GM21529 (cell line): Measurements from ENCODE around the gene PROSER3.

Experiments used
- ATAC-seq: cut with Tn5 transposase; IDR thresholded peaks from one replicate; pipeline ENCODE4 v1.9.1; 2021; ENCODE audit not compliant: unreplicated experiment

The PROSER3 gene

DNA sequence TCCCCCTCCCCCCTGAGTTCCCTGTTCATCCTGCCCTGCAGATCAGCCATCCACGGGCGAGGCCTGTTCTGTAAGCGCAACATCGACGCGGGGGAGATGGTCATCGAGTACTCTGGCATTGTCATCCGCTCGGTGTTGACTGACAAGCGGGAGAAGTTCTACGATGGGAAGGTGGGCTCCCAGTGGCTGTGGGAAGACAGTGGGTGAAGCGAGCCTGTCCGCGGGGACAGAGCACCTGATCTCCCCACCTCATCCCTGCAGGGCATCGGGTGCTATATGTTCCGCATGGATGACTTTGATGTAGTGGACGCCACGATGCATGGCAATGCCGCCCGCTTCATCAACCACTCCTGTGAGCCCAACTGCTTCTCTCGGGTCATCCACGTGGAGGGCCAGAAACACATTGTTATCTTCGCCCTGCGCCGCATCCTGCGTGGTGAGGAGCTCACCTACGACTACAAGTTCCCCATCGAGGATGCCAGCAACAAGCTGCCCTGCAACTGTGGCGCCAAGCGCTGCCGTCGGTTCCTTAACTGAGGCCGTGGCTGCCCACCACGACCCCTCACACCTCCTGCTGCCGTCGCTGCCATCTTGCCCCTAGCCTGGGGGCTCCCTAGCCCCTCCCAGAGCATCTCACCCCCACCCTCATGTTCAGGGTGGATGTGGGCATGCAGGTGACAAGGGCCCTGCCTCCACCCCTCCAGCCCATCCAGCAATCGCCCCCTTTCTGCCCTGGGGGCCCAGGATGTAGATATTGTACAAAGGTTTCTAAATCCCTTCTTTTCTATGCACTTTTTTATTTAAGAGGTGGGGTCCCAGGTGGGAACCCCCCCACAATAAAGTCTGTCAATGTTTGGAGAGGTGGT is 19.7 kb upstream of the PROSER3 start:
- ATAC-seq: no peak

GRCh38 chr19:35738887-35739229 is 19.1 kb upstream of the PROSER3 start:
- ATAC-seq: no peak

DNA sequence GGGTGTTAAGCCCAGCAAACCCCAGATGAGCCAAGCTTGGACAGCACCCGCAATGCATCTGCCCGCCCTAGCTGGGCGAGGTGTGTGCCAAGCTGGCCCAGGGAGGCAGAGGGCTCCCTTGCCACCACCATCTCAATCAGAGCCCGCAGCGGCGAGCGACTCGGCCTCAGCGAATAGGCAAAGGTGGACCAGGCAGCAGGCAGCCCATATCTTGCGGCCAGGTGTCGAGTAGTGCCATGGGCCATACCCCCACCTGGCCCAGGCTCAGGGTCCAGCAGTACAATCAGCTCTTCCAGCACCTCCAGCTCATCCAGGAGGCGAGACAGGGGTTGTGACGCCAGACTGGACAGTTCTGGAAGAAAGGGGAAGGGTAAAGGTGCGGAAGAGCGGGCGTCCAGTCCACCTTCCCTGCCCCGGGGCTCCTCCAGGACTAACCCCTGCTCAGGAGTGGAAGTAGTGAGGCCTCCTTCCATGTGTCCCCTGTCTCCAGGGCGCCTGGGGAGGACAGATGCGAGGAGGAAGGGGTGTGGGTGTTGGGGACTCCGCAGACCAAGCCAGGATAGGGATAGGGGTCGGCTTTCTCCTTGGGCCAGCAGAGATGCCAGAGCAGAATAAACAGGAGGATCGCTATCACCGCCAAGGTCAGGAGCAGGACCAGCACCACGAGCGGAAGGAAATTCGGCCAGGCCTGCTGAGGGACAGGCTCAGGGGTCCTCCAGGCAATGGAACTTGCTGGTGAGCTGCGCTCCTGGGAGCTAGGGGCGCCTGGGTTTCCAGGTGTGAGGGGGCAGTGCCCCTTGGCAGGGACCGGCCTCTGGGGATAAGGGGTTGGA is 18.5 kb upstream of the PROSER3 start:
- no peak for ATAC-seq

DNA sequence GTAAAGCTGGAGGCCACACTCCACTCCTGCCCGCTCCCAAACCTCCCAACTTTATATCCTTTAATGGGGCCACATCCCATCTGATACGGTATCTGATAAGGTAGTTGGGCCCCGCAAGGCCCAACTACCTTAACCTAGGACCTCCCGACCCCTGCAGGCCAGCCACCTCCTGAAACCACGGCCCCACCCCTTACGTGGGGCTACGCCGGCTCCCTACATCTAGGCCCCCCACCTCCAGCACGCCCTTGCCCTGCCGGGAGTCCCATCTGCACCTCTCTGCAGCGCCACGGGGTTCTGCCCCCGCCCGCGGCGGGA is 17.9 kb upstream of the PROSER3 start:
- no peak for ATAC-seq

DNA sequence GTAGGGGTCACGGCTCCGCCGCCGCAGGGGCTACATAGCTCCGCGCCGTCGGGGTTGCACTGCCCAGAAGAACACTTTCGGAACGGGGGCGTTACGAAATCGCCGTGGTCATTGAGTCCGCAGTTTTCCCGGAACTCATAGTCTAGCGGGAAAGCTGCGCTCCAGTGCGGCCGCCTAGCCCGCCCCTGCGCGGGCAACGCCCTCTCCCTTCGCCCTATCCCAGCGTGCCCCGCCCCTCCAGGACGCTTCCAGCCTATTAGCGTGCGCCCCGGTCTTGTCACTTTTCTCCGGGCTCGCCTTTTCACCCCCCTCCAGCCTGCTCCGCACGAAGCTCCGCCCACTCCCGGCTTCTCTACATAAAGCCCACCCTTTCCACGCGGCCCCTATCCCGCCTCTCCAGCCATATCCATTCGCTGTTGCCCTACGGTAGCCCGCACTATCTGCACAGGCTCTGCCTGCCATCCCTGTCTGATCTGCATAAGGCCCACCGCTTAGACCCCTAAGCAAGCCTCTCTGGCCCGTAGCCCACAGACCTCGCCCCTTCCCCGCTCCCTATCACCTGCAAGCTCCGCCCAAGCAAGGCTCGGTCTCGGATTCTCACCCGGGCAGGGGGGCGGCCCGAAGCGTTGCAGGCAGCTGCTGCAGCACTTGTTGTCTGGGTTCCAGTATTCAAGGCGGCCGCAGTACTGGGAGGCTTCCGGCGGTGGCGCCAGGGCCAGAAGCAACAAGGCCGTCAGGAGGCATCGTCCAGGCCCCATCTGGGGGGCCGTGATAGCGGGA is 17.4 kb upstream of the PROSER3 start:
- ATAC-seq: peak; percentile 55

DNA sequence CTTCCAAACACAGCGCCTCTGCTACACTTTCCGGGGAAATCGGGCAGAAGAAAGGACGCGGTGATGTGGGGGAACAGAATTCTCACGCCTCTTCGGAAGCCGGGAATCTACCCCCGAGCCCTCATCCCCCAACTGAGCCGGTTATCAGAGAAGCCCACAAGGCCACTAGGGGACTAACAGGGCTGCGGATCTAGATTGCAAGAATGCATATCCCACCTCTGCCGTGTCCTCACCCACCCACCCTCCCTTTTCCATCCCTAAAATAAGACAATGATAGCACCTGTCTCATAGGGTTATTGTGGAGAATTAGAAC is 16.8 kb upstream of the PROSER3 start:
- ATAC-seq: no peak

DNA sequence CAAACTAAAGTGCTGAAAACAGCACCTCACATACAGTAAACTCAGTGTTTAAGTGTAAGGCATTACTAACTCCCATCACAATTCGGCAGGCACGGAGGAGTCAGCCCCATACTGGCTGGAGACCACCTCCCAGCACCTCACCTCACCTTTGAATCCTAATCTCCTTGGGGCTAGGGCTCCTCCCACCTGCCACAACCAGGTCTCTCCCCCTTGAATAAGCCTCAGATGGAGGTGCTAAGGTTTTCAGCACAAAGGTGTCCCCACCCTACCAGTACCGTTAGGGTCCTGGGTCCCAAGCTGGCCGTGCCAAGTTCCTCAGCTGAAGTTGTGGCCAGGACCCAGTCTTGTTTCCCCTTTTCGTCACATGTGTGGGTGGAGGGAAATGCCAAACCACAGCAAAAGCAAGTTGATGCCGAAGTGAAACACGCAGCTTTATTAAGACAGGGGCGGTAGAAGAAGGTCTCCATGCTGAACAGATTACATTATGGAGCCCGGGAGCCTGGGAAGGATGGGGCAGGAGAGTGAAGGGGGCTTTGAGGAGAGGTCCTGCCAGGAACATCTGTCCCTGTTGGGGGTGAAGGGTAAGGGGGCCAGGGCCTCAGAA is 15.8 kb upstream of the PROSER3 start, which contains the start of gene IGFLR1:
IGFLR1 (minus strand) TSS at position 332 of the 604 bp plus-strand sequence. CDS start 1,272 bp downstream, outside the sequence.
- ATAC-seq: no peak

GRCh38 chr19:35743640-35744429 is 14.1 kb upstream of the PROSER3 start:
- no peak for ATAC-seq

GRCh38 chr19:35744430-35745327 is 13.3 kb upstream of the PROSER3 start:
- peak; percentile 31 for ATAC-seq

DNA sequence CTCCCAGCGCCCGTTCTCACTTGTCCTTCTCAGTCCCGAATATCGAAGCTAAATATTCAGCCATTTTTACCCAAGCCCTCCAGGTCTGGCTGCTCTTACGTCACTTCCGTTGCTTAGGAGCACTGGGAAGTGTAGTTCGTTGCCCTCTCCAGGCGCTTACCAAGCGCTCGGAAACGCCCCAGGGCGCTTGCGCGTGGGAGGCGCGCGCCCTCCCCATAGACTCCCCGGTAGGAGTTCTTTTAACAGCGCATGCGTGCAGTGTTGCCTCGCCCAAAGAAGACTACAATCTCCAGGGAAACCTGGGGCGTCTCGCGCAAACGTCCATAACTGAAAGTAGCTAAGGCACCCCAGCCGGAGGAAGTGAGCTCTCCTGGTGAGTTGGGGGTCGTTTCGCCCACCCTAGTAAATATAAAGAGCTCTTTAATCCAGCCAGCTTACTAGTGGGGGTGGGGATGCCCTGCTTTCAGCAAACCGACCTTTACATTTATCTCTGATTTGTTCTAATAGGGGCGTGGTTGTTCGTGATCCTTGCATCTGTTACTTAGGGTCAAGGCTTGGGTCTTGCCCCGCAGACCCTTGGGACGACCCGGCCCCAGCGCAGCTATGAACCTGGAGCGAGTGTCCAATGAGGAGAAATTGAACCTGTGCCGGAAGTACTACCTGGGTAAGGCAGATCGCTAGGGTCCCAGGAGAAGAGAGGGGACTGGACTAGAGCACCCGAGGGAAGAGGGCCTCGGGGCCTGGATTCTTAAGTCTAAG is 12.5 kb upstream of the PROSER3 start, which contains the start of the genes PSENEN and U2AF1L4:
PSENEN (plus strand) TSS at position 324 of the 759 bp plus-strand sequence; CDS start at position 604, 280 bp downstream.
U2AF1L4 (minus strand) TSS at position 91 of the 759 bp plus-strand sequence; CDS start at position 64, 27 bp downstream.
- ATAC-seq: peak; percentile 33

GRCh38 chr19:35746087-35746462 is 11.9 kb upstream of the PROSER3 start:
- no peak for ATAC-seq

DNA sequence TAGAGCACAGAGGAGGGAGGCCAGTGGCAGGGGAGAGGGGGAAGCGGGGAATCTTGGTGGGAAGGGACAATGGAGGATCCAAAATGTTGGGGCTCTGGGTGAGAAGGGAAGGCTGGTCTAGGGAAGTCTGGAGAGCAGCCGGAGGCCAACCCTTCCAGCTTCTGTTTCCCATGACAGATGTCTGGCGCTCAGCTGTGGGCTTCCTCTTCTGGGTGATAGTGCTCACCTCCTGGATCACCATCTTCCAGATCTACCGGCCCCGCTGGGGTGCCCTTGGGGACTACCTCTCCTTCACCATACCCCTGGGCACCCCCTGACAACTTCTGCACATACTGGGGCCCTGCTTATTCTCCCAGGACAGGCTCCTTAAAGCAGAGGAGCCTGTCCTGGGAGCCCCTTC is 11.4 kb upstream of the PROSER3 start:
- no peak for ATAC-seq

DNA sequence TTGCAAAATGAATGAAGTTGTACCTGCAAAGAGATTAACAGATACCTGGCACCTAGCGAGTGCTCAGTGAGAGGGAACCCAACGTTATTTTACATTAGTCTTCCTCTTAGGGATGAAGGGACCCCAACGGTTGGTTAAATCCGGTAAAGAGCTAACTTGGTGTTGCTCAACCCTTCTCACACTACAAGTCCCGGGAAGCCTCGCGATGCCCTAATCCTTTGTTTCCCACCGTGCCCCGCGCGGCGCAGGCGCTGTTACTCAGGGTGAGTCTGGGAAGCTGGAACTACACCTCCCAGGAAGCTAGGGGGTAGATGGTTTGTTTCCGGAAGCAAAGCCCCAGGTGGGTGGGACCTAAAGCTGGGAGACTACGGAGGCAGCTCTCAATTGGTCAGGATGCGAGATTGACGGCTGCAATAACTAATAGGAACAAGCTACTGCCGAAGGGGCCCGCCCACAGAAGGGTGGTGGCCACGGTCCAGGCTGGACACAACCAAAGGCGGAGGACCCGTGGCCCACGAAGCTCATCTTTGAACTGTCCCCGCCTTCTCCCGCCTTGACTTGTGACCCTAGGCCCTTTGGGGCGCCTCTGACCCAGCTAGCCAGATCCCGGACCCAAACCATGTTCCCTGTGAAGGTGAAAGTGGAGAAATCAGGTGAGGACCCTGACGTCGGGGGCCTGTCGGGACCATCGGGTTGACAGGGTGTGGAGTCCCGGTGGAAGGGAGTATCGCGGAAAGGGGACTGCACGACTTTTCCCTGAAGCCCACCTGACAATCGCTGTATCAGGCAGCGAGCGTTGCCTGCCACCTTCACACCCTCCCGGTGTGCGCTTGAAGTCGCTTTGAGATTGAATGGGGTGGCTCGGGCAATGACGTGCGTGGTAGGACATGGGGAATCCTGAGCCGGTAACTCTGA is 9.6 kb upstream of the PROSER3 start, which contains the start of gene LIN37:
LIN37 (plus strand) TSS at position 471 of the 915 bp plus-strand sequence; CDS start at position 620, 149 bp downstream.
- peak; percentile 69 for ATAC-seq

DNA sequence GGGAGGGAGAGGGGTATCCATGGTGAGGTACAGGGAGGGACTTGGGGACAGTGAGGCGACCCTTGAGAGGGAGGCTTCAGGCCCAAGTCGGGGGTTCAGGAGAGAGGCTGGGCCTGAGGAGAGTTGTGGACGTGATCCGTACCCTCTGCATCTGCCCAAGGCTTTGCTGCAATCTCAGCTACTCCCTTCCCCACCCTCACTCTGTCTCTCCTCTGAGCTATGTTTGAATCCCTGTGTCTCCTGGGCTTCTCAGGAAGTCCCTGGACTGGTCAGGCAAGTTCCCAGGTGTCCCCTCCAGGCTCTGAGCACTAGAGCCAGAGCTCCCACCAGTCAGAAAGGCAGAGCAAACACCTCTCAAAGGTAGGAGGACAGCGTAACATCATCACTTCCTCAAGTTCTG is 7.8 kb upstream of the PROSER3 start:
- ATAC-seq: no peak

DNA sequence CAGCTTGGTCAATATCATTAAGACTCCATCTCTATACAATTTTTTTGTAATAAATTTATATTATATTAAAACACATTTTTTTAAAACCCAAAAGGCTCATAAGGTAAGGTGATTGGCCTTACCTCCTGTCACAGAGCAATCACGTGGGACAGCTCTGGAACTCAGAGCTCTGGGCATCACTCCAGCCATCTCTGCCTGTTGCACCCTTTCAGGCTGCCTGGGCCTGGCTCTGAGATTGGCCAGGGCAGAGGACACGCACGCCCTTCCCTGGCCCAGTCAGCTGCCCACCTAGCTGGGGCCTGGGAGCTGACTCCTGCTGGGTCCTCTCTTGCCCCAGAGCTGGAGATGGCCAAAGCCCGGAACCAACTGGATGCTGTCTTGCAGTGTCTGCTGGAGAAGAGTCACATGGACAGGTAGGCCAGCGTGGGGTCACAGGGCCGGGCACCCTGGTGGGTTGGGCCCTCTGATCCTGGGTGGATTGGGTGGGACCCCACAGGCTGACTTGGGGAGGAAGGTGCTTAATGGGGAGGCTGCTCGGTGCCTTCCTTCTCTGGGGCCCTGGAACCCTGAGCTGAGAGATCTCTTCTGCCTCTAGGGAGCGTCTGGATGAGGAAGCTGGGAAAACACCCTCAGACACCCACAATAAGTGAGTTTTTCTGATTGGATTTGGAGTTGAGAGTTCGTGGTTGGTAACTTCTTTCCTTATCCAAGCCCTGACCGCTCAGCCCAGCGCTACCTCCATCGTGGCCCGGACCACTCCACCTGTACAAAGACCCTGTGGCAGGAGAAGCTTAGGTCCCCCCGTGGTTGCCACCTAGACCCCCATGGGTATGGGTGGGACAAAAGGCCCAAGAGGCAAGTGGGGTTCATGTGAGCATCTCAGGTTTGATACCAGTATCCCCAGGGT is 5.9 kb upstream of the PROSER3 start:
- no peak for ATAC-seq

- no peak for ATAC-seq
Measured at GRCh38 chr19:35752746-35753350, 5.1 kb upstream of the PROSER3 start.
